ENCODE measurements around the gene UPK3B.
"Not testable (repeated sequence)": the region's sequence is repeated elsewhere in the genome, so short reads cannot be mapped to it uniquely, and the experiment has no call there.

The UPK3B gene

GRCh38 chr7:76513817-76514799 lies 3.8 kb downstream of the UPK3B start:
- no peak for TF ChIP-seq CTCF (conservative IDR thresholded peaks at IDR 0.05; ENCODE audit: control insufficient read depth, insufficient read depth, low read depth, low read length)
- DNase-seq (ENCODE audit: low read depth), result no peak
- H3K4me3 ChIP-seq (ENCODE audit: control insufficient read depth, low read depth, low read length), result no peak overlapping the region

GRCh38 chr7:76514926-76515771 lies 4.8 kb downstream of the UPK3B start:
- H3K4me3 ChIP-seq (ENCODE audit: control insufficient read depth, low read depth, low read length), result no peak overlapping the region
- TF ChIP-seq CTCF (conservative IDR thresholded peaks at IDR 0.05; ENCODE audit: control insufficient read depth, insufficient read depth, low read depth, low read length), result no peak
- no peak for DNase-seq (ENCODE audit: low read depth)

- peak; percentile 40 for DNase-seq (ENCODE audit: low read depth)
- peak overlapping the region; percentile 6 for H3K4me3 ChIP-seq (ENCODE audit: control insufficient read depth, low read depth, low read length)
Measured at GRCh38 chr7:76515999-76516443, 5.7 kb downstream of the UPK3B start.

GRCh38 chr7:76516932-76517331 lies 6.6 kb downstream of the UPK3B start:
- not testable (repeated sequence) for DNase-seq (ENCODE audit: low read depth); H3K4me3 ChIP-seq (ENCODE audit: control insufficient read depth, low read depth, low read length)

More at GRCh38 chr7:76515999-76516443, 5.7 kb downstream of the UPK3B start:
- TF ChIP-seq CTCF (conservative IDR thresholded peaks at IDR 0.05; ENCODE audit: control insufficient read depth, insufficient read depth, low read depth, low read length), result peak; percentile 71

GRCh38 chr7:76526183-76526582 lies 15.8 kb downstream of the UPK3B start:
- not testable (repeated sequence) for DNase-seq (ENCODE audit: low read depth); H3K4me3 ChIP-seq (ENCODE audit: control insufficient read depth, low read depth, low read length)

GRCh38 chr7:76531643-76532042 lies 21.3 kb downstream of the UPK3B start:
- not testable (repeated sequence) for H3K4me3 ChIP-seq (ENCODE audit: control insufficient read depth, low read depth, low read length); DNase-seq (ENCODE audit: low read depth)

GRCh38 chr7:76543197-76543596 lies 32.8 kb downstream of the UPK3B start, which contains the start of gene SPDYE16:
Gene SPDYE16 (minus strand): TSS chr7:76543297. CDS start chr7:76541459, 1,838 bp downstream.
- not testable (repeated sequence) for H3K4me3 ChIP-seq (ENCODE audit: control insufficient read depth, low read depth, low read length); DNase-seq (ENCODE audit: low read depth)

- peak overlapping the region; percentile 65 for H3K4me3 ChIP-seq (ENCODE audit: control insufficient read depth, low read depth, low read length)
- DNase-seq (ENCODE audit: low read depth), result peak; percentile 85
Measured at GRCh38 chr7:76549025-76549854, 38.9 kb downstream of the UPK3B start.

GRCh38 chr7:76549855-76550248 lies 39.5 kb downstream of the UPK3B start:
- not testable (repeated sequence) for DNase-seq (ENCODE audit: low read depth)

GRCh38 chr7:76551992-76552391 lies 41.6 kb downstream of the UPK3B start:
- DNase-seq (ENCODE audit: low read depth); H3K4me3 ChIP-seq (ENCODE audit: control insufficient read depth, low read depth, low read length): not testable (repeated sequence)

More at GRCh38 chr7:76549855-76550248, 39.5 kb downstream of the UPK3B start:
- H3K4me3 ChIP-seq (ENCODE audit: control insufficient read depth, low read depth, low read length), result peak overlapping the region; percentile 65

GRCh38 chr7:76559685-76560084 lies 49.3 kb downstream of the UPK3B start:
- DNase-seq (ENCODE audit: low read depth); H3K4me3 ChIP-seq (ENCODE audit: control insufficient read depth, low read depth, low read length): not testable (repeated sequence)

- not testable (repeated sequence) for DNase-seq (ENCODE audit: low read depth); H3K4me3 ChIP-seq (ENCODE audit: control insufficient read depth, low read depth, low read length)
Measured at GRCh38 chr7:76560157-76560556, 49.8 kb downstream of the UPK3B start.

- DNase-seq (ENCODE audit: low read depth); H3K4me3 ChIP-seq (ENCODE audit: control insufficient read depth, low read depth, low read length): not testable (repeated sequence)
Measured at GRCh38 chr7:76561342-76561741, 51.0 kb downstream of the UPK3B start.

Measured in fibroblast of mammary gland (primary cell).